Esophagus squamous epithelium (tissue), 4 donors: ENCODE measurements around the gene VCX.

Experiments
- POLR2A ChIP-seq, 4 donors: fragments of 450-650 bp; IDR thresholded peaks; one replicate each; pipeline ENCODE4 v1.6.1; 2017; ENCODE audit warnings: antibody characterized with exemption in 4 of 4, mild to moderate bottlenecking in 4 of 4, moderate library complexity in 3 of 4
- TF ChIP-seq, protein P1 (sequence below), 6 experiments: fragments of 450-650 bp in 4 of 6; fragments of 200-600 bp in 2 of 6; sonication (generic) in 2 of 6; IDR thresholded peaks; one replicate each; pipeline ENCODE4 v1.5.1; 2016 to 2019; ENCODE audit warnings: antibody characterized with exemption in 6 of 6, mild to moderate bottlenecking in 4 of 6, moderate library complexity in 4 of 6

- TF ChIP-seq, protein P1, sequence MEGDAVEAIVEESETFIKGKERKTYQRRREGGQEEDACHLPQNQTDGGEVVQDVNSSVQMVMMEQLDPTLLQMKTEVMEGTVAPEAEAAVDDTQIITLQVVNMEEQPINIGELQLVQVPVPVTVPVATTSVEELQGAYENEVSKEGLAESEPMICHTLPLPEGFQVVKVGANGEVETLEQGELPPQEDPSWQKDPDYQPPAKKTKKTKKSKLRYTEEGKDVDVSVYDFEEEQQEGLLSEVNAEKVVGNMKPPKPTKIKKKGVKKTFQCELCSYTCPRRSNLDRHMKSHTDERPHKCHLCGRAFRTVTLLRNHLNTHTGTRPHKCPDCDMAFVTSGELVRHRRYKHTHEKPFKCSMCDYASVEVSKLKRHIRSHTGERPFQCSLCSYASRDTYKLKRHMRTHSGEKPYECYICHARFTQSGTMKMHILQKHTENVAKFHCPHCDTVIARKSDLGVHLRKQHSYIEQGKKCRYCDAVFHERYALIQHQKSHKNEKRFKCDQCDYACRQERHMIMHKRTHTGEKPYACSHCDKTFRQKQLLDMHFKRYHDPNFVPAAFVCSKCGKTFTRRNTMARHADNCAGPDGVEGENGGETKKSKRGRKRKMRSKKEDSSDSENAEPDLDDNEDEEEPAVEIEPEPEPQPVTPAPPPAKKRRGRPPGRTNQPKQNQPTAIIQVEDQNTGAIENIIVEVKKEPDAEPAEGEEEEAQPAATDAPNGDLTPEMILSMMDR (IDR thresholded peaks at IDR 0.05): no peak
- no peak for TF ChIP-seq POLR2A (IDR thresholded peaks at IDR 0.05)
Measured at GRCh38 chrX:7841084-7841805, 1.7 kb upstream of the VCX start.
